ENCODE data around the gene STK16. TPM values are rescaled to one million over a fixed set of nuclear protein-coding genes. Genes with fewer than 3 reads are reported as not detected.

STK16 gene
- total RNA-seq, 6 experiments from 2014 or later, result 25.1 to 30.7 (median 28.2) TPM

DNA sequence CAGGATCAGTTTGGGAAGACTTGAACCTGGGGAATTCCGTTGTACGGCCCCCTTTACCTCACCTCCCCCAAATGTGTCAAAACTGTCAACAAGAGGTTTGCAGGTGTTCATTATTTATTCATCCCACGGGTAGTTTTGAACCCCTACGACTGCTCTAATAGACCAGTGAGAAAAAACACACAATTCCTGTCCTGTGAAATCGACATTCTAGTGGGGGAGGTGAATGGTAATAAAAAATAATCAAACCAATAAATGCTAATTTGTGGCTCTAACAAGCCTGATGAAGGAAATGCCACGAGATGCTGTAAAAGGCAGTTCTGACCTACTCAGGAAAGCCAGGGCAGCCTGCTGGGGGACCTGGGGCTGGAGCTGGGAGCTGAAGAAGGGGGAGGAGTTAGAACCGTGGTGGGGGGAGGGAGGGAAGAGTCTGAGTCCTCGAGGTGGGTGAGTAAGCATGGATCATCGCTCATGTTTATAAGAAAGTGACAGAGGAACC lies 33.4 kb downstream of the STK16 start:
- H3K27ac Mint-ChIP-seq, result peak overlapping the region; percentile 97
- TF ChIP-seq CTCF (IDR thresholded peaks at IDR 0.05), result no peak
- peak overlapping the region; percentile 95 for H3K4me3 Mint-ChIP-seq
- H3K9me3 Mint-ChIP-seq, result no peaks in the 10 kb centered on the region
- peaks cover 2% of the 10 kb centered on the region; the same call in 1 of the 2 replicates for H3K27me3 Mint-ChIP-seq (ENCODE audit: insufficient read depth)
- no peak for DNase-seq
- peaks cover 49% of the 10 kb centered on the region for H3K4me1 Mint-ChIP-seq (ENCODE audit: low read depth)
- H3K36me3 Mint-ChIP-seq (ENCODE audit: low read depth), result peaks cover 12% of the 10 kb centered on the region; the same call in 1 of the 2 replicates

DNA sequence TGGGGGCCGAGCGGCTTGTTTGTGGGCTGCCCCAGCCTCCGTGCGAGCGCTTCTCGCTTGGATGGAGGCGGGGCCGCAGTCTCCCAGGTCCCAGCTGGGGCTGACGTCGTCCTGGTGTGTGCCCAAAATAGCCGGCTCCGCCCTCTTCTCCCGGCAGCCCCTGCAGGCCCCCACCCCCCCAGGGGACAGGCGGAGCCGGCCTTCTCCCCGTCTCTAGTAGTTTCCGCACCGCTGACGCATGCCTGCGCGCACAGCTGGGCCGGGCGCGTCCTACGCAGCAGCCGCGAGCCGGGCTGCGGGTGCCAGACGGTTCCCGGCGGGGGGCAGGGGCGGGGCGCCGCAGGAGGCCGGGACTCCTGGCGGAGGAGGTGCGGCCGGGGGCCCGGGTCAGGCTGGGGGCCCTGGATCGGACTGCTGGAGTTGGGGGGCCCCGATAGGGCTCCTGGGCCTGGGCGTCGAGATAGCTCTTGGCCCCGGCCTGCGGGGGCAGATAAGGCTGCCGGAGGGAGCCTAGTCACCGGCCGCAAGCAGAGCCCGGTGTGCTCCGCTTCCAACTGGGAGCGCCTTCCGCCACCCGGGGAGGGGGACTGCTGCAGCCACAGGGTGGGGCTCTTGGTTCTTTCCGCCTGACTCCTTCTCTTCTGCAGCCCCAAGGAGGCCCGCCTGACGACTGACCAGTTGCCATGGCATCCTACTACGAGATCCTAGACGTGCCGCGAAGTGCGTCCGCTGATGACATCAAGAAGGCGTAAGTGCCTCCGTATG lies 34.1 kb downstream of the STK16 start, which contains the start of gene DNAJB2:
DNAJB2 (plus strand) TSS at position 216 of the 765 bp plus-strand sequence; CDS start at position 684, 468 bp downstream.
- Mint-ChIP-seq H3K27ac (peak within 1 kb of the TSS; percentile 97), H3K4me3 (peak within 1 kb of the TSS; percentile 95), H3K9me3 (no peaks in the 10 kb centered on the region), H3K27me3 (ENCODE audit: insufficient read depth) (peaks cover 2% of the 10 kb centered on the region; the same call in 1 of the 2 replicates), H3K36me3 (ENCODE audit: low read depth) (peaks cover 12% of the 10 kb centered on the region; the same call in 1 of the 2 replicates), H3K4me1 (ENCODE audit: low read depth) (peaks cover 43% of the 10 kb centered on the region)
- DNase-seq, result peak; percentile 99
- TF ChIP-seq CTCF (IDR thresholded peaks at IDR 0.05), result peak; percentile 55

DNA sequence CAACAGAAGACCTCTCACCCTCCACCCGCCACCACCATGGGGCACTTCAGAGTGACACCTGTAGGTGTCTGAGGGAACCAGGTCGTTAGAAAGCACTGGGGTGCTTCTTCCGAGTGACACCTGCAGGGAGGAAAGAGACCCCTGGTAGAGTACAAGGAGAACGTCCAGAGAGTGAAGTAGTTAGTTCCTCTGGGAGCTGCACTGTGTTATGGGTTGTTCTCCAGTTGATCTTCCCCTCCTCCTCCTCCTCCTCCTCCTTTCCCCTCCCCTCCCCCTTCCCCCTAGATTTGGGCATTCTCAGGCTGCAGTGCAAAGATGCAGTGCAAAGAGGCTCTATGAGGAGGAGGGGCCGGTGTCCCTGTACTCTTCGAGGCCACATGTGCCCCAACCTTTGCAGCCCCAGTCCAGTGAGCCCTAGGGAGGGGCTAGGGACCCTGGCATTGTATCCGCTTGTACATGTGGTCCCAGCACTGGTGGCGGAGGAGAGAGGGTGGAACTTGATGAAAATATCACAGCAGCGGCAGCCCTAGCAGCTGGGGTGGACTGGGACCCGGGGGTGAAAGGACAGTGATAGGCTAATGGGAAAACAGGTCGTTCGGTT lies 34.7 kb downstream of the STK16 start:
- peak overlapping the region; percentile 97 for H3K27ac Mint-ChIP-seq
- DNase-seq, result no peak
- peak; percentile 29; the same call in 1 of the 2 replicates for TF ChIP-seq CTCF (IDR thresholded peaks at IDR 0.05)
- H3K27me3 Mint-ChIP-seq (ENCODE audit: insufficient read depth), result peaks cover 2% of the 10 kb centered on the region; the same call in 1 of the 2 replicates
- H3K36me3 Mint-ChIP-seq (ENCODE audit: low read depth), result peaks cover 12% of the 10 kb centered on the region; the same call in 1 of the 2 replicates
- peaks cover 36% of the 10 kb centered on the region for H3K4me1 Mint-ChIP-seq (ENCODE audit: low read depth)
- H3K9me3 Mint-ChIP-seq, result no peaks in the 10 kb centered on the region
- H3K4me3 Mint-ChIP-seq, result peak overlapping the region; percentile 95

DNA sequence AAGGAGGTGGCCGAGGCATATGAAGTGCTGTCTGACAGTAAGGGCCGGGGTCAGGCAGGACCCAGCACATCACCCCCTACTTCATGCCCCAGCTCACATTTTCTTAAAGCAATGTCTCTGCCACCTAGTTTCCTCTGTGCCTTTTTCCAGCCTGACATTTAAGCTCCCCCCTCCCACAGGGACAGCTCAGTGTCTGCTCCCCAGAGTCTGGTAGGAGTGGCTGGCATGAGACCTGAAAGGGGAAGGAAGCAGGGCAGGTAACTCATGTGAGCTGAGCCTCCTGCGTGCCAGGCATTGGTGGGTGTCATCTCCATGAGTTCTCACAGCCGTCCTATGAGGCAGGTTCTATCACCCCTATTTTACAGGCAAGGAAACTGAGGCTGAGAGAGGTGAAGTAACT lies 35.4 kb downstream of the STK16 start:
- Mint-ChIP-seq H3K4me3 (peak overlapping the region; percentile 95), H3K9me3 (no peaks in the 10 kb centered on the region), H3K27ac (peak overlapping the region; percentile 97; the same call in 1 of the 2 replicates), H3K27me3 (ENCODE audit: insufficient read depth) (peaks cover 2% of the 10 kb centered on the region; the same call in 1 of the 2 replicates), H3K4me1 (ENCODE audit: low read depth) (peaks cover 35% of the 10 kb centered on the region), H3K36me3 (ENCODE audit: low read depth) (peaks cover 12% of the 10 kb centered on the region; the same call in 1 of the 2 replicates)
- DNase-seq, result no peak
- no peak for TF ChIP-seq CTCF (IDR thresholded peaks at IDR 0.05)

- Mint-ChIP-seq H3K36me3 (ENCODE audit: low read depth) (peaks cover 12% of the 10 kb centered on the region; the same call in 1 of the 2 replicates), H3K4me3 (0 out of 2 replicates have a peak overlapping the region, but pooled peaks have one; percentile 95), H3K27ac (no peak overlapping the region; the same call in 1 of the 2 replicates), H3K4me1 (ENCODE audit: low read depth) (peaks cover 42% of the 10 kb centered on the region), H3K9me3 (no peaks in the 10 kb centered on the region), H3K27me3 (ENCODE audit: insufficient read depth) (peaks cover 2% of the 10 kb centered on the region; the same call in 1 of the 2 replicates)
- no peak for DNase-seq
- TF ChIP-seq CTCF (IDR thresholded peaks at IDR 0.05), result no peak
Measured at GRCh38 chr2:219281588-219281987, 36.3 kb downstream of the STK16 start.

Measured in HFFc6 (cell line).